Measurements from ENCODE around the gene HS1BP3.

Gene HS1BP3

DNA sequence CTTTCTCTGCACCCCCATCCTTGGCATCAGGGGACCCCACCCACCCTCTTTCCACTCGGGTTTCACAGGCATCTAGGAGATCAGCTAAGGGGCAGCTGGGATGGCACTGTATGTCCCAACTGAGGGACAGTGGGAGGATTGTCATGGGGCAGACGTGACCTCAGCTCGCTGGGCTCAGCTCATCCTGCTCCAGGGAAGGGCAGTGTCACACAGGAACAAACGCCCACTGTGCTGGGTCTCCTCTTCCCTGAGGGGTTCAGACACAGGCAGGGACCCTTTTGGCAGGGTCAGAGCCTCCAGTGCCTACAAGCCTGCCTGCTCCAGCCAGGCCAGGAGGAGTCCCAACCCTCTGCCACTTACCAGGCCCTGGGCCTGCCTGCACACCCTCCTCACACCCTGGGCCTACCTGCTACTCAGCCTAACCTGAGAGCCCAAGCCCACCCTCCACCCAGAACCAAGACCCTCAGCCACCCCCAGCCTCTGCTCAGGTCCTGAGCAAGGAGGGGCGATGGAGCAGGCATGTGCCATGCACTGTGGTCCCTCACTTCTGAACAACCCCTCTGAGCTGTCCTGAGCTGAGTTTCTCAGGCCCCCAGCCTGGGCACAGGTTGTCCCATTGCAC lies 68.2 kb downstream of the HS1BP3 start:
- DNase-seq, result no peak

DNA sequence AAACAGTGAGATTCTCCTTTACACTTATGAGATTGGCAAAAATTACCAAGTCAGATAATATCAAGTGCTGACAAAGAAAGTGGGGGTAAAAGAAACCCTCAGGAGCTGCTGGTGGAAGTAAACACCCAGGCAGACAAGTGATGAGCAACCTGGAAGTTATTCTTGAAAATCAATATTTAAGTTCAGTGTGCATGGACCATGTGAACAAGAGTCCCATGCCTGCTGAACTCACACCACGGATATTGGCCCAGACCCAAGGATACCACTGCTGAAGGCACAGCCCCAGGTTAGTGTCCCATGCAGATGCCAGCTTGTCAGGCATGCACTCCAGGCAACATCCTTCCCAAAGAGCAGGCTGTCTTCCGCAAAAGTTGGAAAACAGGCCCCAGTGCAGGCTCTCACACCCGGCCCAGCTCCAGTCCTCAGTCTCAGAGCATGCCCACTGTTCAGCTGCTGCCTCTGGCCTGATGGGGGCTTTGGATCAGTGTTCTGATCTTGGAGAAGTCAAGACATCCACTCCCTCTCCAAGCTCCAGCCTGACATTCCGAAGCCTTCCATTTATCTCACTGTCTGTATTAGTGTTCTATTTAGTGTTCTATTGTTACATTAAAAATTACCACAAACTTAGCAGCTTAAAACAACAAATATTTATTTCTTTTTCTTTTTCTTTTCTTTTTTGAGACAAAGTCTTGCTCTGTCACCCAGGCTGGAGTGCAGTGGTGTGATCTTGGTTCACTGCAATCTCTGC lies 70.0 kb downstream of the HS1BP3 start:
- no peak for DNase-seq

DNA sequence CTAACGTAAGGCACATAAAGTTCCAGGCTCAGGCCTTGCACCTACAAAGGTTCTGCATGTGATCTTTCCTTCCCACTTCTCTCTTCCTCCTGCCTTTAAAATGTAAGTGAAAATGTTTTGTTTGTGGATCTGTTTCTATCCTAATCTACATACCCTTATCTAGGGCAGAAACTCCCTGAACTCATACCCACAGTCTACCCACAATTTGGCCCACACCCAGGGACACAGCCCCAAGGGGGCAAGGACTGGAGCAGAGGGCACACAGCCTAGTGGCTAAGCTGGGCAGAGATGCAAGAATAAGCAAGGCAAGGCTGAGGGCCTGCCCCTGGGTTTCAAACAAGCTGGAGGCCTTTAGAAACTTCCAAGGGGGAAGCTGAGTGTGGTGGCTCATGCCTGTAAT lies 71.0 kb downstream of the HS1BP3 start:
- no peak for DNase-seq

DNA sequence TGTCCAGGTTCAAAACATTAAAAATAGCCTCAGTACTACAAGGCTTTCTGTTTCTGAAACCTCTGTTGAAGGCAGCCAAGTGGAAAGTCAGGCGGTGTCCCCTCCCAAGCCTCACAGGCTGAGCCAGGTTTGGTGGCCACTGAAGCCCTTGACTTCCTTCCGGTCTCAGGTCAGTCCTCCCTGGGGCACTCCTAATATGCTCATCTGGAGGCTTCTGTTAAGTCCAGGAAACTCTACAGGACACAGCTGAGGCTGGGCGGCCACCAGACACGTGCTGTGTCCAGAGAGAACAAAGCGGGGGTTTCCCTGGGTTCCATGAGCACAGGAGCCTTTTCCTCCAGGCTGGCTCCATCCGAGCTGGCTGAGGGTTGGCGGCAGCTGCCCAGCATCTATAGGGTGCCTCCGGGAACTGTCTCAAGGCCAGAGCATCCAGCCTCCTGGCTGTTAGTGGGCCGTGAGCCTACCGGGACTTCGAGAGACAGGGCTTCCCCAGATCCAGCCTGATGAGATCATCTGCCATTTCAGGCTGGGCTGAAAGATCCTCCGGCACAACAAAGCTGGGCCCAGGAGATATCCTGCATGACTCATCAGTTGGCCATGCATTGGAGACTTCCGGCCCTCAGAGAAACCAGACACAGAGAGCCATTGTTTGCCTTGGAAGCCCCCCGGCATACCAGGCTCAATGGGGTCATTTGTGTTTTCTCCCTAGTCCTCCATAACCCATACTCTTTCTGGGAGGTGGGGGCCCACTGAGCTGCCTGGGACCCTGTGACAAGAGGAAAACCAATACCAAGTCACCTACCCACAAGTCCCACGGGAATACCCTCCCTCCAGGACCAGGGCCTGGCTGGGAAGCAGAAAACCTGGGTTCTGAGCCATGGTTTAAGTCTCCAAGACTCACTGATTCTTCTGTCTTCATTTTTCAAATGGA lies 71.7 kb downstream of the HS1BP3 start:
- DNase-seq, result no peak

DNA sequence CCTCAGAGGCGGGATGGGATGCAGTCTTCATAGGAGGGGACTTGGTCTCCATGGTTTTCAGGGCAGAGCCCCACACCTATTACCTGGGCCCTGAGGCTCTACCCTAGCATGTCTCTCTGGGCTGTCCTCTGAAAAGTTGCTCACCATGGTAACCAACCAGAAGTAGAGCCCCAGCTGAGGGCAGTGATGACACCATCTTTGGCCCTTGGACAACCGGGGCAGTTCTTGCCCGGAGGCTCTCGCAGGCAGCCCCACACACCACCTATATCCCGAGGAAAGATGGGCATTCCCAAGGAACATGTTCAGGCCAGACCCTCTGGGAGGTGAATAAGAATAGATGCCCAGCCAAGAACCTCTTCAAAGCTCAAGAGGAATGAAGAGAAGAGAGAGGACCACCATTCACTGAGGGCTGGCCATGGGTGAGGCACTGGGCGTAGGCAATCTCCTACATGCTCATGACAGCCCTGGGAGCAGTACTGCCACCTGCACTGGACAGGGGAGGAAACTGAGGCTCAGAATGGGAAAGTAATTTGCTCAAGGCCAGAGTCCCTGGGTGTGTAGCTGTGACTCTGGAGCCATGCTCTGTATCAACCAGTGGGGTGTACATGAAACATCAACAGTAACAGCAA lies 72.5 kb downstream of the HS1BP3 start:
- DNase-seq, result no peak

DNA sequence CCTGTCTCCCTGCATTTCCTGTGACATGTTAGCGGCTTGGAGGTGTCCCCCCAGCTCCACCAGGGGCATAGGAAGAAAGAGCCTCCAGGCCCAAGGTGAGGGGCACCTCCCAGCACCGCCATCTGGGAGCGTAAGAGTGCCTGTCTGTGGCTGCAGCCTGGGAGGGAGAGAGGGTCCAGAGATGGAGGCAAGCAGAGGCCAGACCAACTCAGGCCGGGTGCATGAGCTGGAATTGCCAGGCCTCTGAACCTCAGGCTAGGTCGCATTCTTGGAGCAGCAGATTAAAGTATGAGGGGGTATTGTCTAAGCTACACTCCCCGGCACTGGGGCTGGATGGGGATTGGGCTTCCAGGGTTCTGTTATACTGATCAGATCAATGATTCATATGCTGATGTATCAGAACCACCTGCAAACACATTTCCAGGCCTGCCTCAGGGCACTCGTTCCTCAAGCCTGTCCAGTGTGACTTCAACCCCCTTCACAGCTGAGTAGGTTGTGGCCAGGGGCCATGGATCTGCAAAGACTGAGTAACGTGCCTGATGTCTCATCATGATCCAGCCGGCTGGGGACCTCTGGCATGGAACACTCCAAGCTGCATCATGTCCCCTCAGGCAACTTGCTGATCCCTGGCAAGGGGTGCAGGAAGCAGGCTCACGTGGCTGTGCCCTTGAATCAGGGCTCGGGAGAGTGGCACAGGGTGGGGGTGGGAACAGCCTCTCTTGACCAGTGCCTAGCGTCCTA lies 73.2 kb downstream of the HS1BP3 start:
- DNase-seq, result no peak

DNA sequence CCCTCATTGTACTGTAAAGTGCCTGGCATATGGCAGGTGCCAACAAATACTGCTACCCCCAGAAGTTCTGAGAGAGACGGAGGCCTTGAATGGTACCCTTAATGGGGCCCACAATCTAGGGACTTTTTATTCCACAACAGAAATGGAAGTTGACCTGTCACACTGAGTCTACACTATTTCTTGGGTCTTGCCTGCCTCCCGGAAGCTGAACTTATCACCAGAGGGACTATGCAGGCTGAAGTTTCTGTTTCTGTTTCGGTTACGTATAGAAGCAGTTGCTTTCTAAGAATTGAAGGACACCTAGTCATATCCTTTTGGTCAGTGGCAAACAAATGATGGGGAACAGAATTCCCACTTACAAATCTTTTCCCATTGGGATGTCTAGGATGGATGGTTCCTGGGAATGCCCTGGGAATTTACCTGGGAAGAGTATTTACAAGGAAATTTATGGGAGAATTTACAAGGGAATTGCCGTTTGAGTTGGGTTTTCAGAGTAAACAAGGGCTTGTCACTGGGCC lies 74.2 kb downstream of the HS1BP3 start:
- peak in 3 of 6 experiments; percentile 19 to 39 (median 26) for DNase-seq

DNA sequence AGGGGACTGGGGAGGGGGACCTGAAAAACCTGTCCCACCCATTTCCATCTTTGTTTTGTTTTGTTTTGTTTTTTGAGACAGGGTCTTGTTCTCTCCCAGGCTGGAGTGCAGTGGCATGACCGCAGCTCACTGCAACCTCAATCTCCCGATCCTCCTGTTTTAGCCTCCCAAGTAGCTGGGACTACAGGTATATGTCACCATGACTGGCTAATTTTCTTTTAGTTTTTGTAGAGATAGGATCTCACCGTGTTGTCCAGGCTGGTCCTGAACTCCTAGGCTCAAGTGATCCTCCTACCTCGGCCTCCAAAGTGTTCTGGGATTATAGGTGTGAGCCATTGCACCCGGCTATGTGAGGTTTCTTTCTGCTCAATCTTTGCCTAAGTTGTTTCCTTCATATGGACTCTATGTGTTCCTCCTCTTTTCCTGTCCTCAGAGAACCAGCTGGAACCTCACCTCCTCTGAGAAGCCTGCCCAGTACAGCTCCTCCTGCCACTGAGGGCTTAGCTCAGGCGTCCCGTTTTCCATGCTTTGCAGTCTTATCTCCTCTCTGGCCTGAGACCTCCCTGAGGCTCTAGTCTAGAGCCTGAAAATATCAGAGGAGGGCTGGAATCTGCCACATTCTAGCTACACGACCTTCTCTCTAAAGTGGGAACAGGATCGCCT lies 74.8 kb downstream of the HS1BP3 start:
- DNase-seq, result no peak

DNA sequence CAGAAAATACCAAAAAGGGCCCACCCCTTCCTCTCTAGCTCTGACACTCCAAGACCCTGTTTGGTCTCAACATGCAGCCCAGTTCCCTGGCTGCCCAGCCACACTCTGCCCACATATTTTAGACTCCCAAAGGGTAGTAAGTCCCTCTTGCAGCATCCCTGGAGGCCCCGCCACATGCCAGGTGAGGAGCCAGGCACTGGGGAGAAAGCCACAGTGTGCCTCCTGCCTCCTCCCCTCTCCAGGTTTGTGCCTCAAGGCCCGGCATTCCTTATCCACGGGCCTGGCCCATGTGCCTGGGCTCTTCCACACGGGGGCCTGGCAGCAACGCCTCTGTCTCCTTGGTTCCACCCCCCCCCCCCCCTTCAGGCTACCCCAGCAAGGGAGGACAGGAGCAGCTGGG lies 75.5 kb downstream of the HS1BP3 start:
- no peak for DNase-seq

DNA sequence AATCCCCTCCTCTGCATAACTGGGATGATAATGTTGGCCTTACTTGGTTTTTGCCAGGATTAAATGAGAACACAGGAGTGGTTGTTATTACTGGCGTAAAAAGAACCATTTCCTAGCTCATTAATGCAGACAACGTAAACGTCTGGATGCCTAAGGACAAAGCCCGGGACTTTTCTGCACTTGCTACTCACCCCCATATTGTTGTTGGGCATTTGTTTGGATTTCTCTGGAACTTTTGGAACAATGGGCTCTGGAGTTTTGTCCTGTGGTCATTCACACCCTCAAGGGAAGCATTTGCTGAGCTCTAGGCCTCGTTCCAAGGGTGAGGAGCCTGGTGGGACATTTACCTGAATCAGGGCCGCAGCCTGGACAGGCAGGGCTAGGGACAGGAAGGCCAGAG lies 76.0 kb downstream of the HS1BP3 start:
- no peak for DNase-seq

DNA sequence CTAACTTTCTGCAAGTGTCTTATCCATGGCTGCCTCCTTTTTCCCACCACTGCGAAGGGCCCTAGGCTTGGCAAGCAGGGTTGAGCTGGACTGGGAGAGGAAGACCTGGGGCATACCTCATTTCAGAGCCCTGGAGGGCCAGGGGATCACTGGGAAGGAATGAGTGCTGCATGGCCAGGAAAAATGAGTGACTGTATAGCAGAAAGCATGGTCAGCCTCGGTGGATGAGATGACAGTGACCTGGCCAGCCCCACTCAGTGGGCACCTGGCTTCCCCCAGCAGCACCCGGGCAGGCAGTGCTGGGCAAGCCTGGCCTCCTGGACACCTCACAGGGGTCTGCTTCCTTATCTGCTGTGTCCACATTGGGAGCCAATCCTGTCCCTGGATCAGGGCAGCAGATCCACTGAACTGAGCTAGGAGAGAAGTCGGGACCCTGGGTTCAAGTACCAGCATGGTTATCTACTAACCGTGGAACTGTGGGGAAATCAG lies 76.4 kb downstream of the HS1BP3 start:
- DNase-seq, result no peak

DNA sequence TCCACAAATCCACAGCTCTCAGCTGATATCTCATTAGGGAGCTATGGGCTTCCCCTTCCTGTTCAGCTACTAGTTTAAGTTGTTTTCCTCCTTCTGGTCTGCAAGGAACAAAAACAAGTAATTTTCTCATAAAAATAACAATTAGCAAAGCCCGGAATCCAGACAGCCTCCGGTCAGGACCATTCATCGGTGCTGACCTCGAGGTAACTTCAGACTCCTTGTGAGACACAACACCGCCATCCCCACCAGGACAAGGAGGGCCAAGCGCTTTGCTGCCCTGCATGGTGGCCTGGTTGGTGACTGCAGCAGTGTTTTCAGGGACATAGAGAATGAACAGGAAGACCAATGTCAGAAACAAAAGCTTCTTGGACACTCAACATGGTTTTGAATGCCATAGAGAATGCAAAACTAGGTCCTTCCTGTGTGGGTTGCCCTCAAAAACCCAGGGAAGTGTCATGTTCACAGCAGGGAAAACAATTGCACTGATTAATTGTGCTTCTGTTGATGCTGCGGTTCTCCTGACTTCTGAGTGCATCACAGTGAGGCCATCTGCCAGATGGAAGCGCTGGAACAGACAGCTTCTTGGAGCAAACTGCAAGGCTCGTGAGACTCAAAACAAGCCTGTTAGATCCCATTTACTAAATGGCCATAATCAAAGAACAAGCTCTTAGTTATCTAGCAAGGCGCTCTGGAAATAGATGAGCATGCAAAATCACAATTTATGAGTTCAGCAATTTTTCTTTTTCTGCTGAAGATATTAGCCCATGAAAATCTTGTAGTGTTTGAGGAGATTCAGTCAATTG lies 77.1 kb downstream of the HS1BP3 start:
- DNase-seq, result no peak

DNA sequence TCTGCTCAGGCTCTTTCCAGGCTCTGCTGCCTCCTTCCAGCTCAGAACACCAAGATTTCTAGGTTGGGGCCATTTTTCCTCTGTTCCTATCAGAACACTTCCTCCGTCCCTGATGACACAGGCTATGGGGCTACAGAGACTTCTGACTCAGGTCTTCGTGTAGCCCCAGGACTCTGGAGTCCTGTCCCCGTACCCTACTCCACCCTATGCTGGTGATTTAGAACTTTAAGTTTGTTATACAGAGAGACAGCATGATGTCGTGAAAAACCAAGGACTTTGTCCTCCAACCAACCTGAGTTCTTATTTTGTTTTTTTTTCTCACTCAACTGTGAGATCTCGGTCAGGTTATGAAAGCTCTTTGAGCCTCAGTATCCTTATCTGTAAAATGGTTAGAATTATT lies 78.7 kb downstream of the HS1BP3 start:
- DNase-seq, result no peak

DNA sequence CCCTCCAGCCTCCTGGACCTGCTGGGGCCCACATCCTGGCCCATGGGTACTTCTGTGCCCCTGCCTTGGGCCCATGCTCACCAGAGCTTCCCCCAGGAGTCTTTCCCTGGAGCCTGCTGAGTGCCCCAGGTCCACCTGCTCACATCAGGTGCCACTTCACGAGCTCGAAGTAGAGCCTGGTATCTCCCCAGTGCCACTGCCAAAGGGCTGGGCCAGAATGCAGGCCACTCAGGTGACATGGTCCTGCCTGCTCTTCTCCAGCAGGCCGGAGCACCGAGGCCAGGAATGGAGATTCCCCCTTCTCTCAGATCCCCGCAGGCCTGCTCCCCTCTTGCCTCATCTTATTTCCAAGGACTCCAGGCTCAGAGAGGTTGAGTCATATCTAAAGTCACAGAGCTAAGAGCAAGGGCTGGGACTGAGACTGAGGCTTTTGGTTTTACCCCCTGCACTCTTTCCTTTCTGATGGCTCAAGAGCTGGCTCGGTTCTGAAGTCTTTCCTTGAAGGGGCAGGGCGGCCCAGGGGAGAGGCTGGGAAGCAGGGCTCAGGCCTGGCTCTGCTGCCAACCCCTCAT lies 79.2 kb downstream of the HS1BP3 start:
- DNase-seq, result no peak

DNA sequence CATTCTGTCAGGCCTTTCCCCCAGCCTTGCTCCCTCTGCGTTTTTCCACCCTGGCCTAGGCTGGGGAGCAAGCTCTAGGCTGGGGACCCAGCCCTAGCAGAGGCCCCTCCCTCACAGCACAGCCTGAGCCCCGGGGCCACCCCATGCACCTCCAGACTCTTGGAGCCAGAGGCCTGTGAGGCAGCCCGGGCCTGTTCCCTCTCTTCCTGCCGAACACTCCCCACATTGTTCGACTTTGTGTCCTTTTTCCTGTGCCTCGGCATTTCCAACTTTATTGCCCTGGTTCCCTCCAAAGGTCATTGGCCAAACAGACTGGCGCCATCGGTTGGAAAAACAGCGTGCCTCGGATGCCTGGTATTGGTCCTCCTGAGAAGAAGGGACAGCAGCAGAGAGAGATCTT lies 79.7 kb downstream of the HS1BP3 start:
- no peak for DNase-seq

DNA sequence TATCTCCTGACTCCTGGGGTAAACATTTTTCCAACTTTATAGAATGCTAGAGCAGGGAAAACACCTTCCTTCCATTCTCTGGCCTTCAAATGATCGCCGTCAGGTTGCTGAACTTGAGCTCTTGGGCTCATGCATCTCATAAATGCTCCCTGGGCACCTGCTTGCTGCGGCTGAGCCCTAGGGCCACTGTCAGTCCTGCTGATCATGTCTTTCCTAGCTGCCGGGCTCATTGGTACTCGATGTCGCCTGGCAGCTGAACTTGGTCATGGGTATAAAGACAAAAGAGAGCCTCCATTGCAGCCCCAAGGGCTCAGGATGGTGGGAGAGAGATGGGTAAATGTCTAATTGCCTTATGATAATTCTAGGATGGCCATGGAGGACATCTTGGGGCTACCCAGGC lies 80.6 kb downstream of the HS1BP3 start:
- no peak for DNase-seq

DNA sequence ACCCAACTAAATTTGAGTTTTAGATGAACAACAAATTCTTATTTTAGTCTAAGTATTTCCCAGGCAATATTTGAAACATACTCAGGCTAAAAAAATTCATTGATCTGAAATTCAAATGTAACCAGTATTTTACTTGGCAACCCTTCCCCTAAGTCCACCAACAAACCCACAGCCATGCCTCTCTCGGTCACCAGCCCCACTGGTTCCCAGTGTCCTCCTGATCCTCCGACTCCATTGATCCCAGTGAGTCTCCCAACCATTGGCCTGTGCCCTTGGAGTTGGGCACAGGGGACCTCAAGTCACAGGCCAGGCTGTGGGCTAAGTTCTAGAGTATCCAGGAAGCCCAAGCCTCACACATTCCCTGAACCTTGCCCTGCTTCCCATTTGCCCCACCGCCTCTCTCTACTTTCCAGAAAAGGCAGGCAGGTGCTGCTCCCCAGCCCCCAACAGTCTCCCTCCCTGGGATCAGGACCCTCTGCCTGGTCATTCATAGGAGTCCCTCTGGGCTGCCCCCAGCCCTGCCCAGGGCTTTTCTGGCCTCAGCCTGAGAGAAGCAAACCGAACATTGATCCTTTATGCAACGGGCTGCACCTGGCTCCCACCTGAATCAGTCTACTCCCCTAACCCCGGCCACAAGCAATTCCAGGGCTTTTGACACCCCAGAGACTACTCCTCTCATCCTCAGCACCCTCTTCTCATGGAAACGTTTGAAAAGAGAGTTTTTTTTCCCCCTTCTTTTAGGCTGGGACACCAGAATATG lies 81.3 kb downstream of the HS1BP3 start:
- no peak for DNase-seq

DNA sequence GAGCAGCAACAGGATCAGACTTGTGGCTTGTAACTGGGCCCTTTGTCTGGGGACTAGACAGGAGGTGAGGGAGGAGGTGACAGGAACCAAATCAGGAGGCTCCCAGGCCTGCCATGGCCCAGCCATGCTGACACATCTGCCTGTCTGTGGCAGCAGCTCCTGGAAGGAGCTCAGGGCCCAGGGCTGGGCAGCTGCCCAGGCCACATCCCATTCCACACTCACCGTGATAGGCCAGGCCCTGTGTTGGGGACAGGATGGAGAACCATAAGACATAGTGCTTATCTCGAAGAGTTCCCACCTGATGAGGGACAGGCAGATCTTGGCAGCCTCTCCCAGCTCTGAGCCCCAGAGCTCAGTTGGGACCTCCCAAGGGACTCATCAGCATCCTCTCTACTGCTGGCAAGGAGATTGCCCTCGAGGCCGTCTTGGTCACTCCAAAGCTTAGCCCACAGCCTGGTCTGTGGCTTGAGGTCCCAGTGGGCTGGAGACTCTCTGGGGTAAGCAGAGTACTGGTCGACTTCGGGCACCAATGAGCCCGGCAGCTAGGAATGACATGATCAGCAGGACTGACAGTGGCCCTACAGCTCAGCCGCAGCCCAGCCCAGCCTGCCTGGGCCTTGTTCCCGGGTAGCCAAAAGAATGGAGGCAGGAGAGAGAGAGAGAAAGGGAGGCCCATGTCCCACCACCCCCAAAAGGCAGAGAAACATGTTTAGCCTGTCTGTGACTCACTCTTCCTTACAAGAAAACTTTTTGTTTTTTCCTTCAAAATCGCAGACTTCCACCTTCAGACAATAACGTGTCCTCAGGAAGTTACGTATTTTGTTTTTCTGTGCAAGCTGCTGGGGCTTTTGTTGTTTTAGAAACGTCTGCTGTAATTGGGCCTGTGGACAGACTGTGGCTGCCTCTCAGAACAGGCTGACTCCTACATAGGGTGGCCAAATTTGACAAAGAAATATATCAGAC lies 82.1 kb downstream of the HS1BP3 start:
- no peak for DNase-seq

DNA sequence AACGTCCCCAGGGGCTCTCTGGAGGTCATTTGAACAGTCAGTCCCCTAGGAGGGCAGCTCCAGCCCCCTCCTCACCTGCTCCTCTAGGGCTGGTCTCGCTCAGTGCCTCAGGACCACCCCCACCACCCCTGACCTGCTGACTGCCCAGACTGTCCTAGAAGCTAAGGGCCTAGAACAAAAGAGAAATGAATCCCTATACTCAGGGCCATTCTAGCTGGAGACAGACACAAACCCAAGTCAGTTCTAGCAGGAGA lies 83.0 kb downstream of the HS1BP3 start:
- no peak for DNase-seq

Data from stimulated activated naive CD4-positive, alpha-beta T cell (primary cell).